ENCODE data around the gene ZNF283.

ZNF283 gene

GRCh38 chr19:43826787-43827754 is at the start of gene ZNF283:
Gene ZNF283, plus strand, starts transcription at chr19:43827321. Its CDS starts 6,184 bp downstream, at chr19:43833505.
- peak; percentile 93 to 97 for DNase-seq

- peak in 1 of 2 experiments; percentile 68 for DNase-seq
Measured at GRCh38 chr19:43778651-43779050, 48.5 kb upstream of the ZNF283 start.

GRCh38 chr19:43779147-43779819 is 47.8 kb upstream of the ZNF283 start:
- no peak for DNase-seq

- DNase-seq: peak in 1 of 2 experiments; percentile 24
Measured at GRCh38 chr19:43779820-43780219, 47.3 kb upstream of the ZNF283 start.

GRCh38 chr19:43780706-43781525 is 46.2 kb upstream of the ZNF283 start, which contains the start of gene KCNN4:
Gene KCNN4, minus strand, starts transcription at chr19:43780973. Its CDS starts 112 bp downstream, at chr19:43780861.
- peak in 1 of 2 experiments; percentile 28 for DNase-seq

- DNase-seq: no peak
Measured at GRCh38 chr19:43781630-43782310, 45.4 kb upstream of the ZNF283 start.

GRCh38 chr19:43782311-43782660 is 44.8 kb upstream of the ZNF283 start:
- DNase-seq: no peak

GRCh38 chr19:43782689-43783231 is 44.4 kb upstream of the ZNF283 start:
- DNase-seq: peak in 1 of 2 experiments; percentile 28

GRCh38 chr19:43783636-43784035 is 43.5 kb upstream of the ZNF283 start:
- DNase-seq: no peak

GRCh38 chr19:43784241-43784980 is 42.7 kb upstream of the ZNF283 start:
- DNase-seq: no peak

GRCh38 chr19:43784981-43785808 is 41.9 kb upstream of the ZNF283 start:
- DNase-seq: peak; percentile 63 to 85

GRCh38 chr19:43786665-43787064 is 40.5 kb upstream of the ZNF283 start:
- no peak for DNase-seq

GRCh38 chr19:43789029-43789428 is 38.1 kb upstream of the ZNF283 start:
- no peak for DNase-seq

GRCh38 chr19:43790587-43790986 is 36.5 kb upstream of the ZNF283 start:
- no peak for DNase-seq

- no peak for DNase-seq
Measured at GRCh38 chr19:43797118-43797517, 30.0 kb upstream of the ZNF283 start.

- no peak for DNase-seq
Measured at GRCh38 chr19:43797556-43797955, 29.6 kb upstream of the ZNF283 start.

GRCh38 chr19:43798026-43798545 is 29.0 kb upstream of the ZNF283 start:
- DNase-seq: no peak

GRCh38 chr19:43798546-43799409 is 28.3 kb upstream of the ZNF283 start:
- peak; percentile 43 to 80 for DNase-seq

All from NCI-H526 (cell line).